ENCODE measurements around the gene NDUFAB1. TPM values are rescaled to one million over a fixed set of nuclear protein-coding genes. Genes with fewer than 3 reads are reported as not detected.

Gene NDUFAB1
- total RNA-seq, 4 donors from 2014 or later = 76.6 to 115 (median 84.4) TPM

DNA sequence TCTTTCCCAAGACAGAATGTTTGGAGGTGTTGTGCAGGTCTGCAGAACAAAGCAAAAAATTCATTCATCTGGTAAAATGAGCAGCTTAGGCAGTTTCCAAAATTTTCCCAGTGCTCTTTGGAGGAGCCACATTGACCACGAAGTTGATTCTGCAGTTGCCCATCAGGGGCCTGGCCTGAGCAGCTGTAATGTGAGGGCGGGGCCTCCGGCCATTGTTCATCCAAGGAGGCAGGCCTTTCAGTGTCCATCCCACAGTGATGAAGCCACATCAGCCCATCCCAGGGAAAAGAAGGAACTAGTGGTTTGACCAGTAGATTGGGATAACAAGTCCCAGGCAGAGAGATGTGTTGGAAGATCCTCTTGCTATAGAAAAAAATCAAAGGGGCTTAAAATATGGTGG lies 28.5 kb downstream of the NDUFAB1 start:
- no peak for DNase-seq (ENCODE audit: extremely low spot score)
- H3K4me3 ChIP-seq = no peak overlapping the region
- H3K4me1 ChIP-seq = peaks cover 0 to 12% (median 3%) of the 10 kb centered on the region in 4 donors
- H3K36me3 ChIP-seq = peaks cover 79 to 100% (median 99%) of the 10 kb centered on the region in 4 donors
- H3K27me3 ChIP-seq = no peaks in the 10 kb centered on the region
- no peaks in the 10 kb centered on the region for H3K9me3 ChIP-seq
- WGBS = 92% methylated on average over 3 of the region's 3 CpGs
- H3K27ac ChIP-seq (replicated peaks in 1 of 4) = no peak overlapping the region
- intact Hi-C loops (cut with DNase I) = no loop called here
- no peak for TF ChIP-seq EP300 (IDR thresholded peaks at IDR 0.05)
- TF ChIP-seq POLR2AphosphoS5 (IDR thresholded peaks at IDR 0.05) = no peak
- no peak for TF ChIP-seq POLR2A (IDR thresholded peaks at IDR 0.05; ENCODE audit: low read depth)
- TF ChIP-seq, protein P1, sequence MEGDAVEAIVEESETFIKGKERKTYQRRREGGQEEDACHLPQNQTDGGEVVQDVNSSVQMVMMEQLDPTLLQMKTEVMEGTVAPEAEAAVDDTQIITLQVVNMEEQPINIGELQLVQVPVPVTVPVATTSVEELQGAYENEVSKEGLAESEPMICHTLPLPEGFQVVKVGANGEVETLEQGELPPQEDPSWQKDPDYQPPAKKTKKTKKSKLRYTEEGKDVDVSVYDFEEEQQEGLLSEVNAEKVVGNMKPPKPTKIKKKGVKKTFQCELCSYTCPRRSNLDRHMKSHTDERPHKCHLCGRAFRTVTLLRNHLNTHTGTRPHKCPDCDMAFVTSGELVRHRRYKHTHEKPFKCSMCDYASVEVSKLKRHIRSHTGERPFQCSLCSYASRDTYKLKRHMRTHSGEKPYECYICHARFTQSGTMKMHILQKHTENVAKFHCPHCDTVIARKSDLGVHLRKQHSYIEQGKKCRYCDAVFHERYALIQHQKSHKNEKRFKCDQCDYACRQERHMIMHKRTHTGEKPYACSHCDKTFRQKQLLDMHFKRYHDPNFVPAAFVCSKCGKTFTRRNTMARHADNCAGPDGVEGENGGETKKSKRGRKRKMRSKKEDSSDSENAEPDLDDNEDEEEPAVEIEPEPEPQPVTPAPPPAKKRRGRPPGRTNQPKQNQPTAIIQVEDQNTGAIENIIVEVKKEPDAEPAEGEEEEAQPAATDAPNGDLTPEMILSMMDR (IDR thresholded peaks at IDR 0.05) = no peak

DNA sequence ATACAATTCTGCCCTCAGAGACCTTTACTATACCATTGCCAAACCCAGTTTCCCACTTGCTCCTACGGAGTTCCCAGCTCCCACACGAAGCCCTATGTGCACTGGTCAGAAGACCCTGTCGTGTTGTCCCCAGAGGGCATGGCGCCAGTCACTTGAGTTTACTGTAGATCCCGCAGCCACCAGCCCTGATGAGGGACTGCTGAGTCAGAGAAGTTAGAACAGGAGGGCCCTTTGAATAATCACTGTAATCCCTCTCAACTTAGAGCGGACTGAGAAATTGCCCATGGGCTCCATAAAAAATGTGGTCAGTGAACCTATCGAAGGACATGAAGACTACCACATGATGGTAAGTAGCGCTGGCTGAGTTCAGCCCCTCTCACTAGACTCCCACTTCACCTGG lies 29.4 kb downstream of the NDUFAB1 start:
- no peaks in the 10 kb centered on the region for H3K9me3 ChIP-seq
- no peaks in the 10 kb centered on the region for H3K27me3 ChIP-seq
- no peak overlapping the region for H3K27ac ChIP-seq (replicated peaks in 1 of 4)
- H3K4me1 ChIP-seq = peaks cover 0 to 12% (median 5%) of the 10 kb centered on the region in 4 donors
- TF ChIP-seq EP300 (IDR thresholded peaks at IDR 0.05) (no peak), POLR2A (IDR thresholded peaks at IDR 0.05; ENCODE audit: low read depth) (no peak), POLR2AphosphoS5 (IDR thresholded peaks at IDR 0.05) (no peak)
- TF ChIP-seq, protein P1 (IDR thresholded peaks at IDR 0.05) = no peak
- 95% methylated on average over 8 of the region's 8 CpGs for WGBS
- H3K36me3 ChIP-seq = peaks cover 77 to 100% (median 99%) of the 10 kb centered on the region in 4 donors
- intact Hi-C loops (cut with DNase I) = no loop called here
- no peak overlapping the region for H3K4me3 ChIP-seq
- DNase-seq (ENCODE audit: extremely low spot score) = no peak

DNA sequence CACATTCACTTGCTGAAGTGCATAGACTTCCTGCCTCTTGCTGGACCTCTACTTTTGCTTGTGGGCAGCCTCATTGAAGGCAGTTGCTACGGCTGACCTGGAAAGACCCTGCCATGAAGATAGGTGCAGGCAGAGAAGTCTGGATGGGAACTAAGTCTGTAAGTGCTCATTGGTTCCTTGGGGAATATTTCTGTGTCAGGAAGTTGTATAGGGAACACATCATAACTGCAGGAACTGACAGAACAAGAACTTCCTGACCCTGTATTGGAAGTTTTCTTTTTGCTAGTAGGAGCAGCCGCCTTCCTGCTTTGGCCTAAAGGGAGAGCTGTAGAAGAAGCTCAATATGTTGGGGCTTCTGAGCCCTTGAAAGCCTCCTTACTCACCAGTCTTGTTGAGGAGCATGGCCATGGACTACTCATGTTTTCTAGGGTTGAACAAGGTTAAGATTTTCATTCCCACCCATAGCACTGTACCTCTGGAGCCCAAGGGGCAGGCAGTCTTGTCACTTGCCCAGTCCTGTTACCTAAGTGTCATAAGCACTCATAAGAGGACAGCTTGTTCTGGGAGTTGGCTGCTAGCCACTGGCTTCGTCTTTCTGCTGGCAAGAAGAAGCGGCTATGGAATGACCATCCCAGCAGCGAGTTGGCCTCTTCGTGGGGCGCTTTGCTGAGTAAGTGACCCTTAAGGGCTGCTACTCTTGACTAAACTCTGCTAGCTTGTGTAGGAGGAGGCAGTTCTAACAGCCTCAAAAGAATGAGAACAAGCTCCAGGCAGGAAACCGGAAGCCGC lies 31.3 kb downstream of the NDUFAB1 start:
- Histone ChIP-seq H3K4me3 (no peak overlapping the region), H3K9me3 (no peaks in the 10 kb centered on the region), H3K27me3 (no peaks in the 10 kb centered on the region), H3K27ac (replicated peaks in 1 of 4) (no peak overlapping the region), H3K36me3 (peaks cover 71 to 100% (median 99%) of the 10 kb centered on the region in 4 donors), H3K4me1 (peaks cover 16 to 24% (median 18%) of the 10 kb centered on the region in 4 donors)
- DNase-seq (ENCODE audit: extremely low spot score) = no peak
- no peak for TF ChIP-seq POLR2A (IDR thresholded peaks at IDR 0.05; ENCODE audit: low read depth)
- no peak for TF ChIP-seq EP300 (IDR thresholded peaks at IDR 0.05)
- no peak for TF ChIP-seq POLR2AphosphoS5 (IDR thresholded peaks at IDR 0.05)
- TF ChIP-seq, protein P1 (IDR thresholded peaks at IDR 0.05) = no peak
- intact Hi-C loops (cut with DNase I) = no loop called here
- WGBS = 94% methylated on average over 9 of the region's 9 CpGs

DNA sequence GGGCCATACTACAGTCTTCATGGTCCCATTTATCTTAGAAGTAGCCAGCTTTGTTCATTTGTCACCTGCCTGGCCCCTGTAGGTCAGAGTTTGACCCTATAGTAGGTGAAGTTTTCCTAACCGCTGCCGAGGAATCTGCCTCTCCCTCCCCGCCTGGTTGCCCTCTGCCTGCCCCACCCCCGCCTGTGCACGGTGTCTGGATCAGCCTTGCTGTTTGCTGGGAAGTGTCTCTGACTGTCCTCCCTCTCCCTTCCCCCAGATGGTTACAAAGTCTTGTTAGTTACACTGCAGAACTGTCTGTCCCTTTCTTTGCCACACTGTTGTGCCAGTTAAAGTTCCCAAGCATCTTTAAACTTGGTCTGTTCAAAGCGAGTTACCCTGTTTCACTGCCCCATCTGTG lies 32.9 kb downstream of the NDUFAB1 start:
- intact Hi-C loops (cut with DNase I) = no loop called here
- TF ChIP-seq EP300 (IDR thresholded peaks at IDR 0.05) (no peak), POLR2AphosphoS5 (IDR thresholded peaks at IDR 0.05) (no peak), POLR2A (IDR thresholded peaks at IDR 0.05; ENCODE audit: low read depth) (no peak)
- TF ChIP-seq, protein P1 (IDR thresholded peaks at IDR 0.05) = no peak
- Histone ChIP-seq H3K27me3 (no peaks in the 10 kb centered on the region), H3K4me3 (no peak overlapping the region), H3K4me1 (peaks cover 30 to 40% (median 33%) of the 10 kb centered on the region in 4 donors), H3K27ac (replicated peaks in 1 of 4) (no peak overlapping the region), H3K36me3 (peaks cover 56 to 92% (median 90%) of the 10 kb centered on the region in 4 donors), H3K9me3 (no peaks in the 10 kb centered on the region)
- DNase-seq (ENCODE audit: extremely low spot score) = no peak
- WGBS = 79% methylated on average over 6 of the region's 6 CpGs
